GM19035 (cell line): Measurements from ENCODE around the gene SH3D19.
A peak's percentile ranks its signal among the peaks of the same experiment; 100 is the strongest.
"Not testable (repeated sequence)": the region's sequence is repeated elsewhere in the genome, so short reads cannot be mapped to it uniquely, and the experiment has no call there.

Experiments
- ATAC-seq: cut with Tn5 transposase; IDR thresholded peaks from one replicate; pipeline ENCODE4 v1.9.1; 2021; ENCODE audit not compliant: unreplicated experiment

Gene SH3D19

DNA sequence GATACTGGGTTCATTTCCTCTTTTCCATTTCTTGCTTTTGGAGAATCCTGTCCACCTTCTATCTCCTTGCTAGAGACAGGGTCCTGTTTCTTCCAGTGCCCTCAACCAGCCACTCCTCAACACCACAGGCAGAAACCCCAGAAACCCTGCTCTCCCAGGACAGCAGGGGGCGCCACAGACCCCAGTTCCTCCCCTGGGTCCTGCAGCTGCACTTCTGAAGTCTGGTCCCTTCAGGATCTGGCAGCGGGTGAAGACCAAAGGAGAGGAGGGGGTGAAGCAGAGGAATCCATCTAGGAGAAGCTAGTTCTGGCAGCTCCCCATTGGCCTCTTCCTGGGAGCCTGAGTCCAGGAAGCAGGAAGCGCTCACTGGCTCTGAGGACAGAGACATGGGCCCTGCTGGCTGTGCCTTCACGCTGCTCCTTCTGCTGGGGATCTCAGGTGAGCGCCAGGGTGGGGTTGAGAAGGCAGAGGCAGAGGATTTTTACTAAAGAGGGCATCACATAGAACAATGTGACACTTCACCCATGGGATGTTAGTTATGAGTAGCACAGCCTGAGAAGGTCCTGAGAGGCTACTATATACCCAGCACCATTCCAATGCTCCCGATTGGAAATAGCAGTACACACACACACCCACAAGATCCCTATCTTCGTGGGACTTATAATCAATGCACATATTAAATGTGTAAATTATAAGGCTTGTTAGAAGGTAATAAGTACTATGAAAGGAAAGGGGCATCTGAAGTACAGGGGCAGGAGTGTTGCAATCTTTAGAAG, 48.4 kb downstream of the SH3D19 start, which contains the start of gene PRSS48:
Gene PRSS48, plus strand, starts transcription at position 375 of the 776 bp plus-strand sequence. Its CDS starts 12 bp downstream, at position 387.
- peak; percentile 62 for ATAC-seq

DNA sequence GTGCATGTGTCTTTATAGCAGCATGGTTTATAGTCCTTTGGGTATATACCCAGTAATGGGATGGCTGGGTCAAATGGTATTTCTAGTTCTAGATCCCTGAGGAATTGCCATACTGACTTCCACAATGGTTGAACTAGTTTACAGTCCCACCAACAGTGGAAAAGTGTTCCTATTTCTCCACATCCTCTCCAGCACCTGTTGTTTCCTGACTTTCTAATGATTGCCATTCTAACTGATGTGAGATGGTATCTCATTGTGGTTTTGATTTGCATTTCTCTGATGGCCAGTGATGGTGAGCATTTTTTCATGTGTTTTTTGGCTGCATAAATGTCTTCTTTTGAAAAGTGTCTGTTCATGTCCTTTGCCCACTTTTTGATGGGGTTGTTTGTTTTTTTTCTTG, 56.5 kb downstream of the SH3D19 start:
- not testable (repeated sequence) for ATAC-seq

DNA sequence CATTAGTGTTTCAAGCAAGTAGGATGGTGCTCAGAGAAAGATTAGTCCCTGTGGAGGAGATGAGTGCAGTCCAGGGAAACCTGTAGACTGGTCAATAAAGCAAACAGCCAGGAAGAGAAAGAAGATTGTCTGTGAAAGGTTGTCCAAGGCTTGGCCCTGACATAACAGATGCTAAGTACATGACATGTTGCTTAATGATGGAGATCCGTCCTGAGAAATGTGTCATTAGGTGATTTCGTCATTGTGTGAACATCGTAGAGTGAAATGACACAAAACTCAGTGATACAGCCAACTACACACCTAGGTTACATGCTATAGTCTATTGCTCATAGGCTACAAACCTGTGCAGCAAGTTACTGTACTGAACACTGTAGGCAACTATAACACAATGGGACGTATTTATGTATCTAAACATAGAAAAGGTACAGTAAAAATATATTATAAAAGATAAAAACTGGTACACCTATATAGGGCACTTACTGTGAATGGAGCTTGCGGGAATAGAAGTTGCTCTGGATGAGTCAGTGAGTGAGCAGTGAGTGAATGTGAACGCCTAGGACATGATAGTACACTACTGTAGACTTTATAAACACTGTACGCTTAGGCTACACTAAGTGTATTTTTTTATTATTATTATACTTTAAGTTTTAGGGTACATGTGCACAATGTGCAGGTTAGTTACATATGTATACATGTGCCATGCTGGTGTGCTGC, 57.4 kb downstream of the SH3D19 start:
- no peak for ATAC-seq

DNA sequence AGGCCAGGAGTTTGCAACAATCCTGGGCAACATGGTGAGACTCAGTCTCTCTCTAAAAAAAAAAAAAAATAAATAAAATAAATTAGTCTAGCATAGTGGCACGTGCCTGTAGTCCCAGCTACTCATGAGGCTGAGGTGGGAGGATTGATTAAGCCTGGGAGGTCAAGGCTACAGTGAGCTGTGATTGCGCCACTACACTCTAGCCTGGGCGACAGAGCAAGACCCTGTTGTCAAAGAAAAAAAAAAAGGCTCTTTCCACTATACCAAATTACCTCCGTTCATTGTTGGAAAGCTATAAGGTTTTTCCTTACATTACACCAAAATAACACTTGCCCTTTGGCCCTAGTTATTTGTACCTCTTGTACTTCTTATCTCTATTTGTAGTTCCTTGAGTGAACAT, 58.3 kb downstream of the SH3D19 start:
- ATAC-seq, result no peak

DNA sequence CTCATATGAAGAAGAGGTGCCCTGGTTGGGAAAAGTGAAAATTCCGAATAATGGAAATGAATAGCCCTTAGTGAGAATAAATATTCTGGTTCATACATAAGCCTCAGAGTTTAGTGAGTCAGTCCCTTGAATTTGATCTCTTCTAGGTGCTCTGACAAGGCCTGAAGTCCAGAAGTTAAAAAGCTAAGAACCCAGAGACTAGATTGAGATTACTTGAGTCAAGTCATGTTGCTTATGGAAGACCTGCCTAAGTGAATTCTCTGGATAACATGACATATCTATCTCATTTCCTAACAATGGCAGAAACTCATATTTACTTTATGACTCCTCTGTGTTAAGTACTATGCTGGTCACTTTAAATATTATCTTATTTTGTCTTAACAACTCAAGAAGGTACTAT, 58.9 kb downstream of the SH3D19 start:
- no peak for ATAC-seq

DNA sequence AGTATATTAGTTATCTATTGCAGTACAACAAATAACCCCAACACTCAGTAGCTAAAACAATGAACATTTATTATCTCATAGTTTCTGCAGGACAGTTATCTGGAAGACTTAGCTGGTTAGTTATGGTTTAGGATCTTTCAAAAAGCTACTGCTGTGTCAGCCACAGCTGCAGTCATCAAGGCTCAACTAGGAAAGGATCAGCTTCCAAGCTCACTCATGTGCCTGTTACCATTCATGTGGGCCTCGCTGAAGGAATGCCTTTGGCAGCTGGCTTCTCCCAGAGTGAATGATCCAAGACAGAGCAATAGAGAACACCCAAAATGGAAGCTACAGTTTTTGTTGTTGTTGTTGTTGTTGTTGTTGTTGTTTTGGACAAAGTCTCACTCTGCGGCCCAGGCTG, 62.0 kb downstream of the SH3D19 start:
- ATAC-seq, result no peak

DNA sequence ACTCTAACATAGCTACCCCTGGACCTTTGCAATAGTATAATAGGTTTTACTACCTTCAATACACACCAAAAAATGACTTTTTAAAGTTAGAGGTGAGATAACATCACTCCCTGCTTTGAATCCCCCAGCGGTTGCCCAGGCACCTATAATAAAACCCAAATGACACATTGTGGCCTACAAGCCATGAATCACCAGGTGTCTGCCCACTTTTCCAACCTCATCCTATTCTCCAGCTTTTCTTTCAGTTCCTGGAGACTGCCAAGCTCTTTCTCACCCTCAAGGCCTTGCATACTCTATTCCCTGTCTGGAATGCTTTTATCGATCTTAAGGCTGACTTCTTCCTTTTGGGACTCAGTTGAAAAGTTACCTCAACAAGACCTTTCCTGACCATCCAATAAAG, 64.9 kb downstream of the SH3D19 start:
- ATAC-seq, result no peak

DNA sequence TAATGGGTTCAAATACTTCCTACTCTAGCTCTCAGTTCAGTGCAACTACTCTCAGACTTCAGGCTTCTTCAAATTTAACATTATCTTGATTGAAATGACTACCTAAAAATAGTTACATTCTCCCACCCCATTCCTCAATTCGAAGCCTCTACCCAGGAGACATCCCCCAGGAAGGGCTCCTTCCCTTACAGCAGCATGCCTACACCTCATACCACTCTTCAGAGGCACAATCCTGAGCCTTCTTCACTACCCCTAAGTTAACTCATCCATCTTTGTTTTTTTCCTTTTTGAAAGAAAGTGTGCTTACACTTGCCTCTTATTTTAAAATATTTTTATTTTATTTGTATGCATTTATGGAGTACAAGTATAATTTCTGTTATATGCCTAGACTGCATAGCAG, 65.7 kb downstream of the SH3D19 start:
- ATAC-seq, result no peak

DNA sequence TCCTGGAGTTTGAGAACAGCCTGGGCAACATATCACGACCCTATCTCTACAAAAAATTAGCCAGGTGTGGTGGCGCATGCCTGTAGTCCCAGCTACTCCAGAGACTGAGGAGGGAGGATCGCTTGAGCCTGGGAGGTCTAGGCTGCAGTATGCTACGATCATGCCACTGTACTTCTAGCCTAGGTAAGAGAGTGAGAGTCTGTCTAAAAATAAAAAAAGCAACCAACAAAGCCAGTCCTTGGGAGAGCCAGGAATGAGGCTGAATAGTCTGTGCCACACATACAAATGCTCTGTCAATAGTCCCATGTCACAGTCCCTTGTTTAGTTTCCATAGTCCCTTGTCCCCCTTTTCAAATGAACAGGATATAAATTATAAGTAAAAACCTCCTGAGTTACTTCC, 67.7 kb downstream of the SH3D19 start:
- no peak for ATAC-seq

DNA sequence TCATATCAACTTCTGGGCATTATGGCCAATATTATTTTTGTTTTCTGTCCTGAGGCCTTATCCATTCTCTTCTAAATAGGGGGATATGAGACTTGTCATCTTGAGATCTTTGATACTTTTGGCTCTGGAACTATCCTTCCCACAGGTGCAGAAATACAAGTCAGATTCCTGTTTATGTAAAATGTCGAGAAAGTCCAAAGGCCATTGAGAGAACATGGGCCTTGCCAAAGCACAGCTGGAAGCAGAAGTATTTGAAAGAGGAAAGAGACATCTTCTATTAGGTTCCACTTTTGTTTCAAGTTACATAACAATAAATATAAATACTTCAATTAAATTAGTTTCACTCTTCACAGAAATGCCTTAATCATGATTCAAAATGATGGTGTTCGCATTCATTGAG, 69.3 kb downstream of the SH3D19 start:
- ATAC-seq, result no peak

DNA sequence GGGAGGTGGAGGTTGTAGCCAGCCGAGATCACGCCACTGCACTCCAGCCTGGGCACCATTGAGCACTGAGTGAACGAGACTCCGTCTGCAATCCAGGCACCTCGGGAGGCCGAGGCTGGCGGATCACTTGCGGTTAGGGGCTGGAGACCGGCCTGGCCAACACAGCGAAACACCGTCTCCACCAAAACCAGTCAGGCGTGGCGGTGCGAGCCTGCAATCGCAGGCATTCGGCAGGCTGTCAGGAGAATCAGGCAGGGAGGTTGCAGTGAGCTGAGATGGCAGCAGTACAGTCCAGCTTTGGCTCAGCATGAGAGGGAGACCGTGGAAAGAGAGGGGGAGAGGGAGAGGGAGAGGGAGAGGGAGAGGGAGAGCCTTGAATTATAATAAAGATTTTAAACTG, 69.7 kb downstream of the SH3D19 start:
- not testable (repeated sequence) for ATAC-seq

DNA sequence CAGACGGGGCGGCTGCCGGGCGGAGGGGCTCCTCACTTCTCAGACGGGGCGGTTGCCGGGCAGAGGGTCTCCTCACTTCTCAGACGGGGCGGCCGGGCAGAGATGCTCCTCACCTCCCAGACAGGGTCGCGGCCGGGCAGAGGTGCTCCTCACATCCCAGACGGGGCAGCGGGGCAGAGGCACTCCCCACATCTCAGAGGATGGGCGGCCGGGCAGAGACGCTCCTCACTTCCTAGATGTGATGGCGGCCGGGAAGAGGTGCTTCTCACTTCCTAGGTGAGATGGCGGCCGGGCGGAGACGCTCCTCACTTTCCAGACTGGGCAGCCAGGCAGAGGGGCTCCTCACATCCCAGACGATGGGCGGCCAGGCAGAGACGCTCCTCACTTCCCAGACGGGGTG, 70.2 kb downstream of the SH3D19 start:
- not testable (repeated sequence) for ATAC-seq

DNA sequence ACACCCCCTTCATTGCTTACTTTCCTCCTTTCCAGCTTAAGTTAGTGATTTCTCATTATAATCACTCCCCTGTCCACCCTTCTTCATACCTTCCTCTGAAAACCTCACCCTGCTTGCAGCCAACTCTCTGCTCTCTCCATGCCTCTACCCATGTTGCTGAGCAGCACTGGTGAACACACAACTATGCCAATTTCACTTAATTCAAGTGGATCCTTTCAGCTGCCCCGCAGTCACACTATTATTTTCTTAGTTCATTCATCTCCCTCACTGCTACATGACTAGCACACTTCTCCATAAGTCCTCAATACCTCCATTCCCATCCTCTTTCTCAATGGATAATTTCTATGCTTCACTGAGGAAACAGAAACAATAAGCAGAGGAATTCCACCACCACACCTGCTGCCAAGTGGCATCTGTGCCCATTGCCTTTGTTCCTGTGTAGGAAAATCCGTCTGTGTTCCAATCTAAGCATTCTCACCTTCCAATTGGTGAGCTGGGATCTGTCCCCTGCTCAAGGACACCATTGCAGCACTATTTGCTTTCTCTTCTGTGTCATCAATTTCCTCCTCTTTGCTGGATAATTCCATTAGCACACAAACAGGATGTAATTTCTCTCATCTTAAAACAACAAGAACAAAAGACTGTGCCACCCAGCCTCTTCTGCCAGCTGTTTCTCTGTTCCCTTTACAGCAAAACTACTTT, 73.7 kb downstream of the SH3D19 start:
- ATAC-seq, result no peak

DNA sequence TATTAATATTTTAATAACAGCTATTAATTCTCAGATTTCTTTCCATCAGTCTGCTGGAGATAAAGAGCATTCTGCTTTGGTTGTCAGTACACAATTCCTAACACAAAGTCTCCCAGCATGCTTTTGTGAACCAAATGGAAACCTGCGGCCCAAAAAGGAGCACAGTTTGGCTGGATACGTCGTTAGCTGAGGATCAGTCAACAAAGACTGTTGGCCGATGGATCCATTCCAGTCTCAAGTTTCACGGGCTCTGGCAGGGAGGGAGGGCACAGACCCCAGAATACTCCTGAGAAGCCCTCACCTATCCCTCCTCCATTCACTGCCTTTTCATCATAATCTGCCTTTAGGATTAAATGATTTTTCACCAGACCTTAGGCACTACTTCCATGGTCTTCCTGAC, 74.7 kb downstream of the SH3D19 start:
- no peak for ATAC-seq

DNA sequence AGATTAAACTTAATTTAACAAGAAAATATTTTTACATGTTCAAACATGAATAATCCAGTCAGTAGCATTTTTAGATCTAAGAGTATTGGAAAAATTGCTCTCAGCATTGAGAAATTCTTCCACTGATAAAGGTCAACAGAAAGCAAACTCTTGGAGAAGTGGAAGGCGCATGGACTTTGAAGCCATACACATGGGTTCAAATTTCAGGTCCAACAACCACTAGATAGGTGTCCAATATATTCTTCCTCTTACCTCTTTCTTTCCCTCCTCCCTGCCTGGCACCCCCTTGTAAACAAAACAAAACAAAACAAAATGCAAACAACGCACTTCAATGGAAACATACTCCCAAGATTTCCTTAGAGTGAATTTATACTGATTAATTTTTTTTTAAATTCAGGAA, 76.9 kb downstream of the SH3D19 start:
- ATAC-seq, result no peak

DNA sequence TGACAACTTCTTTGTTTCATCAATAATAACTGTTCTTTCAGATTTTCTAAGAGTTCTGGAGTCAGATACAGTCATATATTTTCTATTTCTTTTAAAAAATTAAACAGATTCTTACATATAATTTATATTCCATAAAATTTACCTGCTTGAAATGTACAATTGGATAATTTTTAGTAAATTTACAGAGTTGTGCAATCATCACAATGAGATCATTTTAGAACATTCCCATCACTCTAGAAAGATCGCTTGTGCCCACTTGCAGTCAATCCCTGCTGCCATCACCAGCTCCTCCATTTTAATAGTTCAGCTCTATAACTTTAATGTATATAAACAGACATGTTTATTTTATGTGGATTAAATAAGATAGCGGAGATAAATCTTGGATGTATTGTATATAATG, 78.0 kb downstream of the SH3D19 start:
- no peak for ATAC-seq

DNA sequence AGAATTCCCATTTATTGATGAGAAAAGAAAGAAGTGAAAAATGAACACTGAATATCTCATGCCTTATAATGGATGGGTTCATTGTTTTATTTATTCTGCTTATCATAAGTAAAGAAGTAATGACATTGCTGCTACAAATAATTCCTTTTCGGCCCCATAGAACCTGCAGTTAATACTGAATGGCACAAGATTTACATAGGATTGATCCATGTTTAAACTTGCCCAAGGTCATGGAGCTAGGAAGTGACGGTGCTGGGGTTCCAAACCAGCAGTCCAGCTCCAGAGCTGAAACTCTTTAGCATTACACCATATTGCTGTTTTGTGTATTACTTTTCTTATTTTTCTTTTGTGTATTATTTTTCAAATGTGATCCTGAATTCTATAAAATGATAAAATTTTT, 78.7 kb downstream of the SH3D19 start:
- no peak for ATAC-seq

DNA sequence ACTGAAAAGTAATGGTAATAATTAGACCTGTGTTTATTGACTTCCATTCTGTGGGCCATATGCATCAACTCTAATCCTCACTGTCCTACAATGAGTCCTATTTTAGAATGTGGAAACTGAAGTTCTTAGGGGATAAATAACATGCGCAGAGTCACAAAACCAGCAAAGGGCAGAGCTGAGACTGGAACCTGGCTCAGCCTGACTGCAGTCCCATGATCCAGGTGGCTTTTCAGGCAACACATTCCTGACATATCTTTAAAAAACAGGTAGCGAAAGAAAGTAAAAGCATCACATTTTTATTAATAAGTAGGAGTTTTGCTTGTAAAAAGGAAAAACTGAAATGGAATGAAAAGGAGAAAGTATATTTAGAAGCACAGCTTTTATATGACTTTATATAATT, 83.1 kb downstream of the SH3D19 start:
- no peak for ATAC-seq

DNA sequence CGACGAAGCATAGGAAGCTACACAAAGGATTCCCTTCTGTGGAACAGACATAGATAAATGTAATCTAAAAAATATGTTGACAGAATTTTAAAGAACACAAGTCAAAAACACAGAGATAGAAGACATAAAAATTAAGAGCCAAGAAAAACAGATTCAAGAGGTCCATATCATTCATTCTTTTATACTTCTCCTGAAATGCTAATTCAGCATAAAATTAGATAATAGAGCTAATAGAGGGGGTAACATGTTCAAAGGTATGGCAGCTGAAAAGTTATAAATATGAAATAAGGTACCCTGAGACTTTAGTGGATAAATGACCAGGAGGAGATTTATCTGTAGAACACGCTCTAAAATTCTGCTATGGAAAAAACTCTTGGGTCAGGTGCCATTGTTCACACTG, 85.8 kb downstream of the SH3D19 start:
- ATAC-seq, result no peak

DNA sequence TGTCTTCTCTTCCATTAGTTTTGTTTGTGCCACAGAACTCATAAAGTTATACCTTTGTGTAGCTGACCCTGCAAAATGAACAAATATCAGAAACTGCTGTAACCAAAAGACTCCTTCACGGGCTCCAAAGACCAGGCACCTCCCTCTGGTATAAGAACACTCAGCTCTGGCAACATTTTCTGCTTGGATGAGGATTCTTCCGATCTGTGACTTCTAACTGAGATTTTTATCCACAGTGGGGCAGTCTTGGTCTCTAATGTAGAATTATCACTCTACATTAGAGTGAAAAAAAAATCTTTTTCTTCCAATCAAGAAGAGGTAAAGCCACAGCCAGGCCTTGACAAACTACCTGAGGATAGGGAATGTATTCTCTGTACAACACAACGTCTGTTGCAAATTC, 86.9 kb downstream of the SH3D19 start:
- no peak for ATAC-seq

DNA sequence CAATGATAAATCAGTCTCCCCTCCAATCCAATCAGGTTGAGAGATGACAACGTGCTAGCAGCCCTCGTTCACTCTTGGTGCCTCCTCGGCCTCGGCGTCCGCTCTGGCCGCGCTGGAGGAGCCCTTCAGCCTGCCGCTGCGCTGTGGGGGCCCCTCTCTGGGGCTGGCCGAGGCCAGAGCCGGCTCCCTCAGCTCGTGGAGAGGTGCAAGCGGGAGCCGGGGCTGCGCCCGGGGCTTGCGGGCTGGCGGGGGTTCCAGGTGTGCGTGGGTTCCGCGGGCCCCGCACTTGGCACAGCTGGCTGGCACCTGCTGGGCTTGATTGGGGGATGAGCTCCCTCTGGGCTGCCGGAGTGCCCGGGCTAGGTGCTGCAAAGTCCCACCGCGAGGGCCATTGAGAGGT, 89.4 kb downstream of the SH3D19 start:
- no peak for ATAC-seq

DNA sequence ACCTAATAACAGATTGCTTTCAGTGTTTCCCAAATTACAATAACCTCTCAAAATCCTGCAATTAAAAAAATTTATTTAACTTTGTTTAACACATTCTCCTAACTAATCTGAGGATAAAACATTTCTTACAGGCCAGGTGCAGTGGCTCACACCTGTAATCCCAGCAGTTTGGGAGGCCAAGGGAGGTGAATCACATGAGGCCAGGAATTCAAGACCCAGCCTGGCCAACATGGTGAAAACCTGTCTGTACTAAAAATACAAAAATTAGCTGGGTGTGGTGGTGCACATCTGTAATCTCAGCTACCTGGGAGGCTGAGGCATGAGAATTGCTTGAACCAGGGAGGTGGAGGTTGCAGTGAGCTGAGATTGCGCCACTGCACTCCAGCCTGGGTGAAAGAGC, 90.0 kb downstream of the SH3D19 start:
- not testable (repeated sequence) for ATAC-seq
